Heart right ventricle (tissue), 16 donors: Measurements from ENCODE around the gene PLEKHA1. TPM values are rescaled to one million over a fixed set of nuclear protein-coding genes. Genes with fewer than 3 reads are reported as not detected.

Experiments used
- ATAC-seq, 8 donors: fragments of 200-7000 bp; cut with Tn5 transposase; one replicate each; pipeline ENCODE4 v1.9.1; 2020; ENCODE audit warnings: mild to moderate bottlenecking in 8 of 8, moderate library complexity in 8 of 8, moderate number of reproducible peaks in 1 of 8
- DNase-seq, 2 donors: peaks; one replicate each; pipeline ENCODE4 v3.0.0-alpha.2; 2020
- H3K27ac ChIP-seq, 10 donors: fragments of 200-600 bp; sonication (generic) in 2 of 10; one replicate each; pipeline versions ENCODE4 v1.5.0 to v1.8.0; 2020 to 2022; ENCODE audit warnings: mild to moderate bottlenecking in 3 of 10
- H3K27me3 ChIP-seq, 7 donors: fragments of 200-600 bp; one replicate each; pipeline ENCODE4 v1.8.0; 2021 to 2022; ENCODE audit warnings: mild to moderate bottlenecking in 2 of 7
- H3K36me3 ChIP-seq, 9 donors: fragments of 200-600 bp; sonication (generic) in 1 of 9; one replicate each; pipeline versions ENCODE4 v1.5.0 to v1.8.0; 2020 to 2022; ENCODE audit warnings: mild to moderate bottlenecking in 2 of 9
- H3K4me1 ChIP-seq, 9 donors: fragments of 200-600 bp; sonication (generic) in 1 of 9; one replicate each; pipeline versions ENCODE4 v1.5.0 to v1.8.0; 2020 to 2022; ENCODE audit warnings: mild to moderate bottlenecking in 4 of 9
- H3K4me3 ChIP-seq, 10 donors: fragments of 200-600 bp; sonication (generic) in 2 of 10; one replicate each; pipeline versions ENCODE4 v1.5.0 to v1.8.0; 2020 to 2022; ENCODE audit warnings: mild to moderate bottlenecking in 7 of 10, moderate library complexity in 2 of 10
- H3K9me3 ChIP-seq, 11 donors: fragments of 200-600 bp in 10 of 11; sonication (generic) in 2 of 11; one replicate each; pipeline versions ENCODE4 v1.5.0 to v1.8.0; 2013 to 2022; ENCODE audit warnings: mild to moderate bottlenecking in 2 of 11, control low read depth in 1 of 11, moderate library complexity in 1 of 11
- CTCF ChIP-seq, 9 donors: fragments of 200-600 bp; sonication (generic) in 2 of 9; IDR thresholded peaks; one replicate each; pipeline versions ENCODE4 v1.5.0 to v1.8.0; 2021 to 2022; ENCODE audit warnings: antibody characterized with exemption in 9 of 9, mild to moderate bottlenecking in 5 of 9, moderate library complexity in 1 of 9
- WGBS, 2 donors: extraction: QIAGEN DNeasy Blood & Tissue Kit; methylation state at CpG; one replicate each; pipeline ENCODE4 v1.1.7; 2013; ENCODE audit warnings: inconsistent platforms in 1 of 2; 5-methylcytosine and 5-hydroxymethylcytosine counted together
- intact Hi-C, 10 donors: fragments of 100-400 bp; cut with DNase I; formaldehyde crosslinking; loops; one replicate each; pipeline versions ENCODE4 v1.11.1 to v1.14.2; 2022
- long read RNA-seq, 3 donors: library from polyadenylated mRNA; unstranded; transcript quantifications; one replicate each; pipeline ENCODE4 v2.0.0, GENCODE V29; 2020 to 2021
- polyA plus RNA-seq, 2 donors: library from polyadenylated mRNA; stranded (reverse); fragments of 200-250 nt; gene quantifications; one replicate each; pipeline ENCODE4 v1.2.3, GENCODE V29; 2013
- total RNA-seq, 10 donors: library from RNA; stranded (reverse); fragmentation: NEBNext Ultra II Directional in 3 of 10; extraction: Animal tissue kit (Norgen Biotek cat#: 25700) in 3 of 10; gene quantifications; one replicate each; pipeline versions ENCODE4 v1.2.1 to v1.2.4, GENCODE V29; 2021 to 2023
- donor health status: Arrhythmogenic right ventricular cardiomyopathy.
- donor health status: ischemic (EF 13 %, LVEDD 7.1; RV severe dilation, severe dysfunction).
- donor health status: healthy with polysubstance abuse.
- donor health status: DM: no; HTN: yes; CAD: no.
- donor health status: DM: no; HTN: no; CAD: no.
- donor health status: ischemic (EF 25% LVEDD 6.9; RV normal size, moderate dysfunction).
- donor health status: ischemic (EF 25% LVEDD 5.7; RV mildly dilated, moderate dysfunction).
- donor health status: healthy.
- donor health status: DM: yes; HTN: yes; CAD: no.
- donor health status: Ischemic cardiomyopathy.
- donor health status: ischemic (EF 35%, LVEDD 5.7; RV mildly dilated, moderate dysfunction).
- donor health status: nonischemic (EF 11% LVEDD 7.7; RV severe dilation, severe dysfunction).
- donor health status: DM: yes; HTN: yes; CAD: no.
- donor health status: PGD.
- donor health status: ischemic (EF 29% LVEDD 5.4; RV normal size, mild dysfunction).
- donor health status: nonischemic (EF 23%, LVEDD 6.1; RV moderate dilation, normal function).

The PLEKHA1 gene
- 10 to 100 TPM; 42.2 to 72.9 (median 50.2) TPM for total RNA-seq
- polyA plus RNA-seq: 10 to 100 TPM; 16.7 to 28.5 TPM
- long read RNA-seq, donor 1, partial matches to known transcripts: 6 of 84 reads
- long read RNA-seq, donor 1, other reads (novel, unspliced or antisense): 78 of 84 reads
- long read RNA-seq, donor 2, partial matches to known transcripts: 13 of 101 reads
- long read RNA-seq, donor 2, other reads (novel, unspliced or antisense): 88 of 101 reads
- long read RNA-seq, donor 3, full-length matches to known transcripts: 1 of 248 reads
- long read RNA-seq, donor 3, partial matches to known transcripts: 31 of 248 reads
- long read RNA-seq, donor 3, other reads (novel, unspliced or antisense): 216 of 248 reads

GRCh38 chr10:122374237-122374858, at the start of gene PLEKHA1:
Gene PLEKHA1 (plus strand): TSS chr10:122374708. CDS start chr10:122393201, 18,493 bp downstream.
- Histone ChIP-seq H3K4me1 (peaks cover 0 to 77% (median 56%) of the 10 kb centered on the region in 9 donors), H3K27ac (peak within 1 kb of the TSS; percentile 95 to 99 (median 98)), H3K36me3 (peaks cover 0 to 1% (median 0%) of the 10 kb centered on the region in 9 donors), H3K9me3 (no peaks in the 10 kb centered on the region), H3K27me3 (peaks cover 0 to 13% (median 0%) of the 10 kb centered on the region in 7 donors), H3K4me3 (peak within 1 kb of the TSS; percentile 52 to 95 (median 82))
- intact Hi-C loops: no loop called here
- peak; percentile 96 to 97 for DNase-seq
- 0% methylated on average over 56 to 71 of the region's 71 CpGs for WGBS, 2 donors
- peak in 3 of 9 donors; percentile 14 to 20 (median 19) for TF ChIP-seq CTCF (IDR thresholded peaks at IDR 0.05)
- ATAC-seq: peak; percentile 93 to 97 (median 96)

GRCh38 chr10:122325235-122325634, 49.3 kb upstream of the PLEKHA1 start:
- H3K36me3 ChIP-seq: no peaks in the 10 kb centered on the region
- H3K27ac ChIP-seq: no peak overlapping the region
- WGBS, 2 donors: 93 to 96% methylated on average over 2 of the region's 2 CpGs
- H3K27me3 ChIP-seq: peaks cover 0 to 4% (median 0%) of the 10 kb centered on the region in 7 donors
- no peak overlapping the region for H3K4me3 ChIP-seq
- no peak for ATAC-seq
- peaks cover 0 to 15% (median 0%) of the 10 kb centered on the region in 11 donors for H3K9me3 ChIP-seq
- DNase-seq: no peak
- intact Hi-C loops: no loop called here
- TF ChIP-seq CTCF (IDR thresholded peaks at IDR 0.05): no peak
- H3K4me1 ChIP-seq: no peaks in the 10 kb centered on the region

- 94 to 97% methylated on average over 5 of the region's 5 CpGs for WGBS, 2 donors
Measured at GRCh38 chr10:122326385-122326784, 48.1 kb upstream of the PLEKHA1 start.

More at GRCh38 chr10:122326385-122326784, 48.1 kb upstream of the PLEKHA1 start:
- intact Hi-C loops: no loop called here
- no peaks in the 10 kb centered on the region for H3K4me1 ChIP-seq
- no peaks in the 10 kb centered on the region for H3K36me3 ChIP-seq
- TF ChIP-seq CTCF (IDR thresholded peaks at IDR 0.05): no peak
- H3K9me3 ChIP-seq: peaks cover 0 to 4% (median 0%) of the 10 kb centered on the region in 11 donors
- ATAC-seq: no peak
- H3K4me3 ChIP-seq: no peak overlapping the region
- no peak overlapping the region for H3K27ac ChIP-seq
- DNase-seq: no peak
- no peaks in the 10 kb centered on the region for H3K27me3 ChIP-seq
